ENCODE data around the gene LAMC3. TPM values are rescaled to one million over a fixed set of nuclear protein-coding genes. Genes with fewer than 3 reads are reported as not detected.
A peak's percentile ranks its signal among the peaks of the same experiment; 100 is the strongest.

LAMC3 gene
- total RNA-seq, 1 donor from 2014 or later = 30.1 TPM

DNA sequence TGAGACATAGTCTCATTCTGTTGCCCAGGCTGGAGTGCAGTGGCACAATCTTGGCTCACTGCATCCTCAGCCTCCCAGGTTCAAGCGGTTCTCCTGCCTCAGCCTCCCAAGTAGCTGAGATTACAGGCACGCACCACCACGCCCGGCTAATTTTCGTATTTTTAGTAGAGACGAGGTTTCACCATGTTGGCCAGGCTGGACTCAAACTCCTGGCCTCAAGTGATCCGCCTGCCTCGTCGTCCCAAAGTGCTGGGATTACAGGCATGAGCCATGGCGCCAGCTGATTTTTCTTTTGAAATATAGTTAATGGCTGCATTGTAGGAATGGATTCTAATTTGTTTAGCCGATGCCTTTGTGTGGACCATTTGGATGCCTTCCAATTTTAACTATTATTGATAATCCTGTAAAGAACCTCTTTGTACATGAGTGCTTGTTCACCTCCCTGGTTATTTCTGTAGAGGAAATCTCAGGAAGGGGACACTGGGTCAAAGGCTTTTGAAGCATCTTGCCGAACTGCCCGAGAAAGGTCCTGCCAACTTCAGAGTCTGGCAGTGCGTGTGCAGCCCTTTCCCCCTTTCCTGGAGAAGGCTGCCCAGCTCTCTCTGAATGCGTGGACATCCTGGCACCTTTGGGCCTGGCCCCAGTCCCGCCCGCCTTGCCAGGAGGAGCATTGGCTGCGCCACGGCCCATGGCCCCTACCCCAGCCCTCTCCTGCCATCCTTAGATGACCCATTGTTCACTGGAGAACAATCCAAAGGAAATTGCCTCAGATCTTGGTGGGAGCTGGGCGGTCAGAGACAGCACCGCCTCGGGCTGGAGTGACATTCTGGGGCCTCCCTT is 107.5 kb downstream of the LAMC3 start:
- H3K9me3 Mint-ChIP-seq (ENCODE audit: unreplicated experiment) = no peaks in the 10 kb centered on the region
- TF ChIP-seq, protein P1, sequence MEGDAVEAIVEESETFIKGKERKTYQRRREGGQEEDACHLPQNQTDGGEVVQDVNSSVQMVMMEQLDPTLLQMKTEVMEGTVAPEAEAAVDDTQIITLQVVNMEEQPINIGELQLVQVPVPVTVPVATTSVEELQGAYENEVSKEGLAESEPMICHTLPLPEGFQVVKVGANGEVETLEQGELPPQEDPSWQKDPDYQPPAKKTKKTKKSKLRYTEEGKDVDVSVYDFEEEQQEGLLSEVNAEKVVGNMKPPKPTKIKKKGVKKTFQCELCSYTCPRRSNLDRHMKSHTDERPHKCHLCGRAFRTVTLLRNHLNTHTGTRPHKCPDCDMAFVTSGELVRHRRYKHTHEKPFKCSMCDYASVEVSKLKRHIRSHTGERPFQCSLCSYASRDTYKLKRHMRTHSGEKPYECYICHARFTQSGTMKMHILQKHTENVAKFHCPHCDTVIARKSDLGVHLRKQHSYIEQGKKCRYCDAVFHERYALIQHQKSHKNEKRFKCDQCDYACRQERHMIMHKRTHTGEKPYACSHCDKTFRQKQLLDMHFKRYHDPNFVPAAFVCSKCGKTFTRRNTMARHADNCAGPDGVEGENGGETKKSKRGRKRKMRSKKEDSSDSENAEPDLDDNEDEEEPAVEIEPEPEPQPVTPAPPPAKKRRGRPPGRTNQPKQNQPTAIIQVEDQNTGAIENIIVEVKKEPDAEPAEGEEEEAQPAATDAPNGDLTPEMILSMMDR (IDR thresholded peaks at IDR 0.05; ENCODE audit: unreplicated experiment) = no peak
- H3K27ac Mint-ChIP-seq (ENCODE audit: unreplicated experiment) = peak overlapping the region; percentile 97
- no peak overlapping the region for H3K4me3 Mint-ChIP-seq (ENCODE audit: unreplicated experiment)
- DNase-seq (ENCODE audit: low spot score) = peak; percentile 31
- H3K4me1 Mint-ChIP-seq (ENCODE audit: unreplicated experiment) = peaks cover 11% of the 10 kb centered on the region
- H3K36me3 Mint-ChIP-seq (ENCODE audit: low read depth, unreplicated experiment) = no peaks in the 10 kb centered on the region
- peaks cover 2% of the 10 kb centered on the region for H3K27me3 Mint-ChIP-seq (ENCODE audit: unreplicated experiment)

GRCh38 chr9:131117121-131117761 is 108.3 kb downstream of the LAMC3 start:
- no peaks in the 10 kb centered on the region for H3K36me3 Mint-ChIP-seq (ENCODE audit: low read depth, unreplicated experiment)
- peaks cover 11% of the 10 kb centered on the region for H3K4me1 Mint-ChIP-seq (ENCODE audit: unreplicated experiment)
- peak overlapping the region; percentile 97 for H3K27ac Mint-ChIP-seq (ENCODE audit: unreplicated experiment)
- TF ChIP-seq, protein P1 (IDR thresholded peaks at IDR 0.05; ENCODE audit: unreplicated experiment) = no peak
- no peaks in the 10 kb centered on the region for H3K9me3 Mint-ChIP-seq (ENCODE audit: unreplicated experiment)
- H3K27me3 Mint-ChIP-seq (ENCODE audit: unreplicated experiment) = peaks cover 2% of the 10 kb centered on the region
- DNase-seq (ENCODE audit: low spot score) = no peak
- H3K4me3 Mint-ChIP-seq (ENCODE audit: unreplicated experiment) = no peak overlapping the region

GRCh38 chr9:131117762-131118145 is 108.8 kb downstream of the LAMC3 start:
- H3K4me1 Mint-ChIP-seq (ENCODE audit: unreplicated experiment) = peaks cover 11% of the 10 kb centered on the region
- DNase-seq (ENCODE audit: low spot score) = no peak
- H3K9me3 Mint-ChIP-seq (ENCODE audit: unreplicated experiment) = no peaks in the 10 kb centered on the region
- no peak overlapping the region for H3K27ac Mint-ChIP-seq (ENCODE audit: unreplicated experiment)
- no peaks in the 10 kb centered on the region for H3K36me3 Mint-ChIP-seq (ENCODE audit: low read depth, unreplicated experiment)
- TF ChIP-seq, protein P1 (IDR thresholded peaks at IDR 0.05; ENCODE audit: unreplicated experiment) = no peak
- no peak overlapping the region for H3K4me3 Mint-ChIP-seq (ENCODE audit: unreplicated experiment)
- H3K27me3 Mint-ChIP-seq (ENCODE audit: unreplicated experiment) = peaks cover 2% of the 10 kb centered on the region

DNA sequence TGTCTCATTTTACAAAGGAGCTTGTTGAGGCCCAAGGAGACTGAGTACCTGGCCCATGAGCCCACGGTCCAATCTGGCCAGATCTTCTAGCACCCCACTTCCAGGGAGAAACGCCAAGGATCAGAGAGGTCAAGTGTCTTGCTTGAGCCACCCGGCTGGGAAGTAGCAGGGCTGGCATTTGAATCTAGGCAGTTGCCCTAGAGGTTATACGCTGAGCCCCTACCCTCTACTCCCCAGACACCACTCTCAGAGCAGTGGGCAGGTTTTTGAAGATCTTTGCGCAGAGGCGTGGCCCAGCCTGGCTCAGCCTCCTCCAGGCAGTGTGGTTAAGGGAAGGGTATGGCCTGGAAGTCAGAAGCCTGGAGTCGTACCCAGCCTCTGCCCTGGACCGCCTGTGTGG is 110.6 kb downstream of the LAMC3 start:
- Mint-ChIP-seq H3K27ac (ENCODE audit: unreplicated experiment) (no peak overlapping the region), H3K4me1 (ENCODE audit: unreplicated experiment) (peaks cover 11% of the 10 kb centered on the region), H3K9me3 (ENCODE audit: unreplicated experiment) (no peaks in the 10 kb centered on the region), H3K27me3 (ENCODE audit: unreplicated experiment) (peaks cover 2% of the 10 kb centered on the region), H3K4me3 (ENCODE audit: unreplicated experiment) (no peak overlapping the region), H3K36me3 (ENCODE audit: low read depth, unreplicated experiment) (no peaks in the 10 kb centered on the region)
- no peak for DNase-seq (ENCODE audit: low spot score)
- TF ChIP-seq, protein P1 (IDR thresholded peaks at IDR 0.05; ENCODE audit: unreplicated experiment) = no peak
